ENCODE measurements around the gene HCFC1R1.

Gene HCFC1R1

DNA sequence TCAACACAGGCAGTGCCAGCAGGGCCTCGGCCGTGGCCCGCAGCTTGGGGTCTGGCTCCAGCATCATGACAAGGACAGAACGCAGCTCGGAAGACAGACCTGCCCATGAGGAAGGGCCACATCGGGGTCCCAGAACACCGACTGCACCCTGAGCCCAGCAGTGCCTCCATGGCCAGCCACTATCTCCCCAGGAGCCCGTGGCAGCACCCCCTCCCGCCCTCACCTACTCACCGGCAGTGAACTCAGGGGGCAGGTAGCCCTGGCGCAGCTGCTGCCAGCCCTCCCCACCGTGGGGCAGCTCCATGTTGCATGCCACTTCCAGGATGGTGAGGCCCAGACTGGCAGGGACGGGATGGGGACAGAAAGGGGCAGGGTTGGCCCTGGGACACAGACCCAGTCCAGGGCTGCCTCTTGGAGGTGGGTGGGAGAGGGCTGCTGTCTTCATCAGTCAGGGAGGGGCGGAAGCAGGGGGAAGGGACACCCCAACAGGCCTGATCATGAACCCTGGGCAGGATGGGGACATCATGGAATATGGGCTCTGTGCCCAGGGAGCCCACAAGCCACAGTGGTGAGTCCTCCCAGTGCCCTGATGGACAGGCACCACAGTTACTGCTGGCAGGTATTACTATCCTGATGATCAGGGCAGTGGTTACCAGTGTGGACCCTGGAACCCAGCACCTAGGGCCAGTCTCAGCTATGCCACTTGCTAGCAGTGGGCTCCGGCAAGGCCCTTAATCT, 49.3 kb downstream of the HCFC1R1 start:
- no peak for TF ChIP-seq CTCF (conservative IDR thresholded peaks at IDR 0.05; ENCODE audit: low read depth)
- ChIA-PET CTCF (no interaction called here), POLR2A (ENCODE audit: low non-redundant PET) (no interaction called here)
- H3K27ac ChIP-seq = peak overlapping the region; percentile 84
- DNase-seq (ENCODE audit: low spot score) = no peak

DNA sequence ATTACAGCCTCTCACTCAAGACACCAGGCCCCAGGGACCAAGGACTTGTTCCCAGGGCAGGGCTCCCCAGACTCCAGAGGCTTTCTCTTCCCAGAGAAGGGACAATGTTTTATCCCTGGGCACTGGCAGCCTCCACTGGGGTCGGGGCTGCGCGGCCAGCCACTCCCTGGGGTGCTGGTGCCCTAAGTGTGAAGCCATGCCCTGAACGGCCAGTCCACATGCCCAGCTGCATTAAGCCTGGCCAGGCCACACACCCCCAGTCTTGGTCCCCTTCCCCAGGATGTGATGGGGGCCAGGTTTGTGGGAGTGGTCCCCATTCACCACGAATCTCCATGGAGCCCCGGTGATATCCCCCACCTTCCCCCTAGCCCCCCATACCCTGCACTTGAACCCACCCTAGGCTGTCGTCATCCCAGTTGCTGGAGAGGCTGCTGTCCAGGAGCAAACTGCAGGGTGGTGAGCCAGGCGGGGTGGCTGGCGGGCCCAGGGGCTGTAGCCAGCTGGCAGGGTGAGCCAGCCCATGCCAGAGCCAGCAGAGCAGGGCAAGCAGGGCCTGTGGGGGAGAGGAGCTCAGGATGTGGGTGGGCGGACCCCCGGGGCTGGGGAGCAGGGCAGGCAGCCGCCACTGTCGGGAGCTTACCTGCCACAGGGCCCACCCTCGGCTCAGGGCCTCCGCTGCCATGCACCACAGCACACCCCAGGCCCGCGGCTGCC, 50.0 kb downstream of the HCFC1R1 start:
- no peak for DNase-seq (ENCODE audit: low spot score)
- TF ChIP-seq CTCF (conservative IDR thresholded peaks at IDR 0.05; ENCODE audit: low read depth) = no peak
- peak overlapping the region; percentile 84 for H3K27ac ChIP-seq
- CTCF ChIA-PET = interaction anchor here (0.6 kb wide), 1 partner anchor 42 kb away, joined by 4 read pairs; no protein-coding TSS in a partner anchor
- POLR2A ChIA-PET (ENCODE audit: low non-redundant PET) = no interaction called here

DNA sequence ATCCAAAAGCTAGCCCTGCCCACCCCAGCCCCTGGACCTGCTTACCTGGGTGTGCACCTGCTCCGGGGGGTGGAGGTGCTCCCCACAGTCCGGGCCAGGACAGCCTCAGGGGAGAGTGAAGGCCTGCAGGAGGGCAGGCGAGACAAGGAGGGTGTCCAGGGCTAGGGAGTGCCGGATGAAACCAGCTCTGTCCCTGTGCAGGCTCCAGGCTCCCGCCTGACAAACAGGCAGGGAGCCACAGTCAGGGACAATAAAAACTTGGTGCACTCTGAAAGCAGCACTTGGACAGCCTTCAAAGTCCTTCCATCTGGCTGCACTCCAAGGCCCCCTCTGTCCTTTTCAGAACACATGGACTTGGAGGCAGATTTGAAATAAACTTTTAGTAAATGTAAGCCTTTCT, 50.6 kb downstream of the HCFC1R1 start:
- H3K27ac ChIP-seq = peak overlapping the region; percentile 84
- ChIA-PET CTCF (interaction anchor here (0.6 to 0.7 kb wide), 2 partner anchors 42 to 295 kb away, joined by 4 read pairs; no protein-coding TSS in a partner anchor), POLR2A (ENCODE audit: low non-redundant PET) (interaction anchor here (0.6 kb wide), 1 partner anchor 14 kb away, joined by 5 read pairs; no protein-coding TSS in a partner anchor)
- TF ChIP-seq CTCF (conservative IDR thresholded peaks at IDR 0.05; ENCODE audit: low read depth) = no peak
- no peak for DNase-seq (ENCODE audit: low spot score)

Measured in RWPE1 (cell line).